ENCODE measurements around the gene TIMM17A.

DNA sequence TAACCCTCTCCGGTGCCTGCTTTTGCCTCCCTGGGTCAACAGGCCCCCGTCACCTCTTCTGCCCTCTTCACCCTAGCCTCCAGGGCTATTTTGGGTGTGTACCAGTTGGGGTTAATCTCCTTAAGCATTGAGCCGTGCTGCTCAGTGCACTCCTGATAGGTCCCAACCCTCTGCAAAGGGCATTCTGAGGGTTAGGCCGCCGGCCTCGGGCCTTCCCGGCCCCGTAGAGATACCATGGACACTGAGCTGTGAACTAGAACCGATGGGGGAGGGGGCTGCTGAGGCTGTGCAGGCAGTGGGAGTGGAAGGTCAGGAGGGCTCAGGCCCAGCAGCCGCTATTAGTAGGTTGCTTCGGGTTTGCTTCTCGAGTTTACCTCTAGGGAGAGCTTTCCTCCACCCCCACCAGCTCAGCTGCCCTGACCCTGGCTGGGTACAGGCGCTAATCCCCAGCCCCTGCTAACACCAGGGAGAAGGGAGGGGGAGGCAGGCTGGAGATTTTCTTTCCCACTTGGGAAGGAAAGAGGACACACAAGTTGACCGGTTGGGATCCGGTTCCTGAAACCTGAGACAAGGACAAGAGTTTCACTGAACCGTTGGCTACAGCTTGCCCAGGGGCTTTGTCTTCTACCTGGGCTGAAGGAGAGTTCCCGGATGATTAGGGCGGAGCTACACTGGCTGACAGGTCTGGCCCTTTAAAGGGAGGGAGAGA, 13.7 kb upstream of the TIMM17A start:
- TF ChIP-seq, protein P1, sequence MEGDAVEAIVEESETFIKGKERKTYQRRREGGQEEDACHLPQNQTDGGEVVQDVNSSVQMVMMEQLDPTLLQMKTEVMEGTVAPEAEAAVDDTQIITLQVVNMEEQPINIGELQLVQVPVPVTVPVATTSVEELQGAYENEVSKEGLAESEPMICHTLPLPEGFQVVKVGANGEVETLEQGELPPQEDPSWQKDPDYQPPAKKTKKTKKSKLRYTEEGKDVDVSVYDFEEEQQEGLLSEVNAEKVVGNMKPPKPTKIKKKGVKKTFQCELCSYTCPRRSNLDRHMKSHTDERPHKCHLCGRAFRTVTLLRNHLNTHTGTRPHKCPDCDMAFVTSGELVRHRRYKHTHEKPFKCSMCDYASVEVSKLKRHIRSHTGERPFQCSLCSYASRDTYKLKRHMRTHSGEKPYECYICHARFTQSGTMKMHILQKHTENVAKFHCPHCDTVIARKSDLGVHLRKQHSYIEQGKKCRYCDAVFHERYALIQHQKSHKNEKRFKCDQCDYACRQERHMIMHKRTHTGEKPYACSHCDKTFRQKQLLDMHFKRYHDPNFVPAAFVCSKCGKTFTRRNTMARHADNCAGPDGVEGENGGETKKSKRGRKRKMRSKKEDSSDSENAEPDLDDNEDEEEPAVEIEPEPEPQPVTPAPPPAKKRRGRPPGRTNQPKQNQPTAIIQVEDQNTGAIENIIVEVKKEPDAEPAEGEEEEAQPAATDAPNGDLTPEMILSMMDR (conservative IDR thresholded peaks at IDR 0.05): no peak
- no peak for TF ChIP-seq EZH2 (IDR thresholded peaks at IDR 0.05; ENCODE audit: low read depth)
